HG02840 (cell line): ENCODE data around the gene CCDC144A.
"Not testable (repeated sequence)": the region's sequence is repeated elsewhere in the genome, so short reads cannot be mapped to it uniquely, and the experiment has no call there.

Source experiments
- ATAC-seq: cut with Tn5 transposase; IDR thresholded peaks from one replicate; pipeline ENCODE4 v1.9.1; 2021; ENCODE audit warnings: mild to moderate bottlenecking, moderate library complexity, moderate number of reproducible peaks; ENCODE audit not compliant: unreplicated experiment, low FRiP score

CCDC144A gene

GRCh38 chr17:16818821-16819683 is 129.0 kb downstream of the CCDC144A start:
- ATAC-seq = no peak

DNA sequence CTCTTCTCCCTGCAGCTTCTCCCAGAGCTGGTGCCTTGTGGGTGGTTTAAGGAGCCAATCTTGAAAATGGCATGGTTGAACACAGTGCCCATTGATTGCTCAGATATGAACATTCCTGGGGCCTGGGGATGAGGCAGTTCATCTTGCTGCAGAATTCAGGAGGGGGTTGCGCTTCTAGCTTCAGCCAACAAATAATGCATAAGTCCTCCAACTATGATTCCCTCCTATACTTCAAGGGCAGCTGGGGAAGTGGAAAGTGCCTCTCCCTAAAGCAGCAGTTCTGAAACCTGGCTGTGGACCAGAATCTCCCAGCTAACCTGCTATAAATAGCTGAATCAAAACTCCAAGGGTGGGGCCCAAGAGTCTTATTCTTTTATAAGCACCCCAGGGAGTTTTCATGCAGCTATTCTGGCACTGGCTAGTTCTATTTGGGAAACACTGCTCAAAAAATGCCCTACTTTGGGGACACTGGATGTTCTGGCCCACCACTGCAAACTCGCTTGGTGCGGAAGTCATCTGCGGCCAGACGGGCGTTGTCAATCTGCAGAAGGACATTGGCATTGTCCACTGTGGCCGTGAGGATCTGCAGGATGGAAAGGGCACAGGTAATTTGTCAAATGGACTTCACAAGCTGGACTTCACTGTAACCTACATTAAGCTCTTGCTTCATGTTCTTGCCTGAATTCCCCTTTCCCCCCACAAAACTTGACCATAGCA is 130.3 kb downstream of the CCDC144A start:
- ATAC-seq = no peak

GRCh38 chr17:16820979-16821543 is 131.0 kb downstream of the CCDC144A start:
- no peak for ATAC-seq

DNA sequence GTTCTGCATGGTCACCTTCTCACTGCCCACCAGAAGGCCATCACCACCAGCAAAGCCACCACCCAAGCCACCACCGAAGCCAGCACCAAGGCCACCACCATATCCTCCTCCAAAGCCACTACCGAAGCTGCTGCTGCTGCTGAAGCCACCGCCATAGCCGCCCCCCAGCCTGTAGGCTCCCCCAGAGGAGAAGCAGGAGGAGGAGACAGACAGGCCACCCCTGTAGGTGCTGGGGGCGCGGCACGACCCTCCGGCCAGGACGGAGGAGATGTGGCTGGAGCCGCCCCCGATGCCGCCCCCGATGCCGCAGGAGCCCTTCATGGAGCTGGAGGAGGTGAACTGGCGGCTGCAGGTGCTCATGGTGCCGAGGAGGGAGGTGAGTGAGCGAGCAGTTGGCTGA is 132.1 kb downstream of the CCDC144A start:
- ATAC-seq = not testable (repeated sequence)

- not testable (repeated sequence) for ATAC-seq
Observed at GRCh38 chr17:16823768-16824406, 133.8 kb downstream of the CCDC144A start.
